ENCODE results near the gene ARF1.
A peak's percentile ranks its signal among the peaks of the same experiment; 100 is the strongest.

ARF1 gene

DNA sequence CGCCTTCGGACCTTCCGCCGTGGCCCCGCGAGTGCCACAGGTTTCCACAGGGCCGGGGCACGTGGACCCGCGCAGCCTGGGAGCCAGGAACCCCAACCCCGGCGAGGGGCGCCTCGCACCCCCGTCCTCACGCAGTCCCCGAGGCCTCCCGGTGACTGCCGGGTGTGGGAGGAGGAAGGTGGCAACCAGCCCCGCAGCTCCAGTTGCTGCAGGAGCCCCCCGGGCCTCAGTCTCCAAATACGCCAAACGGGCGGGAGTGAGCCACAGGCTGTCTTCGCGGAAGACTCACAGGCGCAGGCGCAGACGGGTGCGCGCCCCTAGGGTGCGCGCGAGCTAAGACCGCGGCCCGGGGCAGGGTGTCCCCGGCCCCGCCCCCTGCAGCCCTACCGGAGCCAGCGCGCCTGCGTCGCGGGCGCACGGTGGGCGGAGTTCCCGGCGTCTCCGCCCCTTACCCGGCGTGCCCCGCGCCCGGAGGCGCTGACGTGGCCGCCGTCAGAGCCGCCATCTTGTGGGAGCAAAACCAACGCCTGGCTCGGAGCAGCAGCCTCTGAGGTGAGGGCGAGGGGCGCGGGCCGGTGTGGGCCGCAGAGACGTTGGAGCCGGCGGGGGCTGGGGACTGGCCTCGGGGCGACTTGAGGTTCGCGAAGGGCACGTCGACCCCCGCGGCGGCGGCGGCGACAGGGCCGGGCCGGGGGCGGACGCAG is at the start of gene ARF1 (continued):
- TF ChIP-seq KLF17 (tag by site-specific recombination; IDR thresholded peaks at IDR 0.05) (peak; percentile 54), ZNF624 (tag by site-specific recombination; IDR thresholded peaks at IDR 0.05) (no peak), ZNF707 (tag by site-specific recombination; IDR thresholded peaks at IDR 0.05) (no peak), ZNF155 (tag by site-specific recombination; IDR thresholded peaks at IDR 0.05) (no peak)
- TF ChIP-seq, protein P1, sequence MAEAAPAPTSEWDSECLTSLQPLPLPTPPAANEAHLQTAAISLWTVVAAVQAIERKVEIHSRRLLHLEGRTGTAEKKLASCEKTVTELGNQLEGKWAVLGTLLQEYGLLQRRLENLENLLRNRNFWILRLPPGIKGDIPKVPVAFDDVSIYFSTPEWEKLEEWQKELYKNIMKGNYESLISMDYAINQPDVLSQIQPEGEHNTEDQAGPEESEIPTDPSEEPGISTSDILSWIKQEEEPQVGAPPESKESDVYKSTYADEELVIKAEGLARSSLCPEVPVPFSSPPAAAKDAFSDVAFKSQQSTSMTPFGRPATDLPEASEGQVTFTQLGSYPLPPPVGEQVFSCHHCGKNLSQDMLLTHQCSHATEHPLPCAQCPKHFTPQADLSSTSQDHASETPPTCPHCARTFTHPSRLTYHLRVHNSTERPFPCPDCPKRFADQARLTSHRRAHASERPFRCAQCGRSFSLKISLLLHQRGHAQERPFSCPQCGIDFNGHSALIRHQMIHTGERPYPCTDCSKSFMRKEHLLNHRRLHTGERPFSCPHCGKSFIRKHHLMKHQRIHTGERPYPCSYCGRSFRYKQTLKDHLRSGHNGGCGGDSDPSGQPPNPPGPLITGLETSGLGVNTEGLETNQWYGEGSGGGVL (tag by site-specific recombination; IDR thresholded peaks at IDR 0.05), result no peak
- TF ChIP-seq, protein P2, sequence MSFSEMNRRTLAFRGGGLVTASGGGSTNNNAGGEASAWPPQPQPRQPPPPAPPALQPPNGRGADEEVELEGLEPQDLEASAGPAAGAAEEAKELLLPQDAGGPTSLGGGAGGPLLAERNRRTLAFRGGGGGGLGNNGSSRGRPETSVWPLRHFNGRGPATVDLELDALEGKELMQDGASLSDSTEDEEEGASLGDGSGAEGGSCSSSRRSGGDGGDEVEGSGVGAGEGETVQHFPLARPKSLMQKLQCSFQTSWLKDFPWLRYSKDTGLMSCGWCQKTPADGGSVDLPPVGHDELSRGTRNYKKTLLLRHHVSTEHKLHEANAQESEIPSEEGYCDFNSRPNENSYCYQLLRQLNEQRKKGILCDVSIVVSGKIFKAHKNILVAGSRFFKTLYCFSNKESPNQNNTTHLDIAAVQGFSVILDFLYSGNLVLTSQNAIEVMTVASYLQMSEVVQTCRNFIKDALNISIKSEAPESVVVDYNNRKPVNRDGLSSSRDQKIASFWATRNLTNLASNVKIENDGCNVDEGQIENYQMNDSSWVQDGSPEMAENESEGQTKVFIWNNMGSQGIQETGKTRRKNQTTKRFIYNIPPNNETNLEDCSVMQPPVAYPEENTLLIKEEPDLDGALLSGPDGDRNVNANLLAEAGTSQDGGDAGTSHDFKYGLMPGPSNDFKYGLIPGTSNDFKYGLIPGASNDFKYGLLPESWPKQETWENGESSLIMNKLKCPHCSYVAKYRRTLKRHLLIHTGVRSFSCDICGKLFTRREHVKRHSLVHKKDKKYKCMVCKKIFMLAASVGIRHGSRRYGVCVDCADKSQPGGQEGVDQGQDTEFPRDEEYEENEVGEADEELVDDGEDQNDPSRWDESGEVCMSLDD (tag by site-specific recombination; IDR thresholded peaks at IDR 0.05), result peak; percentile 91

DNA sequence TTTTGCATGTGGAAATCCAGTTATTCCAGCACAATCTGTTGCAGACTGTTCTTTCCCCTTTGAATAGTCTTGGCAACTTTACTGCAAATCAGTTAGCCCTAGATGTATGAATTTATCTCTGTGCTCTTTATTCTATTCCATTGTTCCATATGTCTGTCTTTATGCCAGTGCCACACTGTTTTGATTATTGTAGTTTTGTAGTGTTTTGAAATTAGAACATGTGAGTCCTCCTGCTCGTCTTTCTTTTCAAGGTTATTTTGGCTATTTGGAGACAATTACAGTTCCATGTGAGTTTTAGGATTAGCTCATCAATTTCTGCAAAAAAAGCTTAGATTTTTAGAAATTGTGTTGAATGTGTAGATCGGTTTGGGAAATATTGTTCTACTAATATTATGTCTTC is 49.1 kb upstream of the ARF1 start:
- TF ChIP-seq ZNF248 (tag by site-specific recombination; IDR thresholded peaks at IDR 0.05) (peak; percentile 47; the same call in 1 of the 2 replicates), TRIM28 (IDR thresholded peaks at IDR 0.05; ENCODE audit: borderline replicate concordance, low read length) (peak; percentile 63; the same call in 1 of the 2 replicates), OVOL3 (tag by site-specific recombination; IDR thresholded peaks at IDR 0.05) (no peak), ZNF121 (tag by site-specific recombination; IDR thresholded peaks at IDR 0.05) (peak; percentile 10; the same call in 1 of the 2 replicates), SETDB1 (IDR thresholded peaks at IDR 0.05; ENCODE audit: insufficient read length, low read length) (peak; percentile 51)
- POLR2A ChIA-PET, result no interaction called here
- H3K9me3 ChIP-seq (ENCODE audit: control insufficient read depth, insufficient read depth, low read depth, low read length), result no peaks in the 10 kb centered on the region
- CTCF ChIA-PET, result no interaction called here
- H3K27ac ChIP-seq (ENCODE audit: extremely low read depth, low read depth, low read length), result no peak overlapping the region
- no peaks in the 10 kb centered on the region for H3K4me1 ChIP-seq (ENCODE audit: control insufficient read depth, insufficient read depth, low read length)
- H3K4me3 ChIP-seq (ENCODE audit: low read depth, low read length), result no peak overlapping the region
- H3K36me3 ChIP-seq (ENCODE audit: control insufficient read depth in 2 of 2, insufficient read depth in 1 of 2, low read length in 2 of 2), result no peaks in the 10 kb centered on the region

DNA sequence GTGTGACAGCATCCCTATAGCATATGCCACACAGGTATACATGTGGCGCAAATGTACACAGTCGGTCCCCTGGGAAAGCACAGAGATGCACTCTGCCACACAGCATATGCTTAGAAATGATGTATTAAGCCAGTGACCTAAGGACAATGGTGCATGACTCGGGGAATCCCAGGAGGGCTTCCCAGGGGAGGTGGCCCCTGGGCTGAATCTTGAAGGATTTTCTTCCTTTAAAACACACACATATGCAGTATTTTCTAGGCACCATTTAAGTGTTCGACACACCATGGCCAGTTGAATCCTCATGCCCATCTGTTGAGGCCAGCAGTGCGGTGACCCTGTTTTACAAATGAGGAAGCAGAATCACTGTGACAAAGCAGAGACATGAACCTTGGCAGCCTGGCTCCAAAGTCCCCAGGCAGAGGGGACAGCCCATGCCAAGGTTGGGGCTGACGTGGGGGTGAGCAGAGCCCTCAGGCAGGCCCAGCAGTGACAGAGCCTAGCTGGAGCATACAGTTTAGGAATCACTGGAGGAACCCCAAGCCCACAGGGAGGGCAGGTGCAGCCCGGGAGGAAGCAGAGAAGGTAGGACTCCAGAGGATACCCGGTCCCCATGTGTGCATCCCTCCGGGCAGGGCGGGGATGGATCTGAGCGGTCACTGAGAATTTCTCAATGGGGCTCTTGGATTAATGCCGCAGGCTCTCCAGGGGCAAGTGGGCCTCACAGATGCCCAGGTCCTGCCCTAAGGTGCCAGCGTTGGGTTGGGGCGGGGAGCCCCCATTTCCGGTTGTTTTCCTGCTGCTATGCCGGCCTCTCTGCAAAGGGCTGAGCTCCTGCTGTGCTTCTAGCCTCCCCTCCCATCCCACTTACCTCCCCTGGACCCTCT is 47.3 kb upstream of the ARF1 start:
- TF ChIP-seq ZNF223 (tag by site-specific recombination; IDR thresholded peaks at IDR 0.05) (no peak), ZNF629 (tag by site-specific recombination; IDR thresholded peaks at IDR 0.05) (no peak), ZNF501 (tag by site-specific recombination; IDR thresholded peaks at IDR 0.05) (no peak), ZNF175 (tag by site-specific recombination; IDR thresholded peaks at IDR 0.05) (no peak), BCL11A (tag by site-specific recombination; IDR thresholded peaks at IDR 0.05; ENCODE audit: low read depth) (no peak), ZNF48 (tag by site-specific recombination; IDR thresholded peaks at IDR 0.05) (no peak)
- TF ChIP-seq, protein P3, sequence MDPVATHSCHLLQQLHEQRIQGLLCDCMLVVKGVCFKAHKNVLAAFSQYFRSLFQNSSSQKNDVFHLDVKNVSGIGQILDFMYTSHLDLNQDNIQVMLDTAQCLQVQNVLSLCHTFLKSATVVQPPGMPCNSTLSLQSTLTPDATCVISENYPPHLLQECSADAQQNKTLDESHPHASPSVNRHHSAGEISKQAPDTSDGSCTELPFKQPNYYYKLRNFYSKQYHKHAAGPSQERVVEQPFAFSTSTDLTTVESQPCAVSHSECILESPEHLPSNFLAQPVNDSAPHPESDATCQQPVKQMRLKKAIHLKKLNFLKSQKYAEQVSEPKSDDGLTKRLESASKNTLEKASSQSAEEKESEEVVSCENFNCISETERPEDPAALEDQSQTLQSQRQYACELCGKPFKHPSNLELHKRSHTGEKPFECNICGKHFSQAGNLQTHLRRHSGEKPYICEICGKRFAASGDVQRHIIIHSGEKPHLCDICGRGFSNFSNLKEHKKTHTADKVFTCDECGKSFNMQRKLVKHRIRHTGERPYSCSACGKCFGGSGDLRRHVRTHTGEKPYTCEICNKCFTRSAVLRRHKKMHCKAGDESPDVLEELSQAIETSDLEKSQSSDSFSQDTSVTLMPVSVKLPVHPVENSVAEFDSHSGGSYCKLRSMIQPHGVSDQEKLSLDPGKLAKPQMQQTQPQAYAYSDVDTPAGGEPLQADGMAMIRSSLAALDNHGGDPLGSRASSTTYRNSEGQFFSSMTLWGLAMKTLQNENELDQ (tag by site-specific recombination; IDR thresholded peaks at IDR 0.05; ENCODE audit: low read depth), result no peak
- POLR2A ChIA-PET, result no interaction called here
- CTCF ChIA-PET, result interaction anchor here (0.5 to 0.7 kb wide), 3 partner anchors 31 to 91 kb away, joined by 3 to 8 read pairs (median 5); no protein-coding TSS in a partner anchor
- H3K4me3 ChIP-seq (ENCODE audit: low read depth, low read length), result no peak overlapping the region
- no peaks in the 10 kb centered on the region for H3K9me3 ChIP-seq (ENCODE audit: control insufficient read depth, insufficient read depth, low read depth, low read length)
- H3K36me3 ChIP-seq (ENCODE audit: control insufficient read depth in 2 of 2, insufficient read depth in 1 of 2, low read length in 2 of 2), result no peaks in the 10 kb centered on the region
- no peaks in the 10 kb centered on the region for H3K4me1 ChIP-seq (ENCODE audit: control insufficient read depth, insufficient read depth, low read length)
- no peak overlapping the region for H3K27ac ChIP-seq (ENCODE audit: extremely low read depth, low read depth, low read length)

All from HEK293 (cell line).